Activated effector memory CD4-positive, alpha-beta T cell treated with anti-CD3 and anti-CD28 coated beads, Interleukin-2, amount 50 U/mL, for 16 hours (primary cell): ENCODE data around the gene SCAANT1.

Experiments
- DNase-seq: peaks from one replicate; pipeline ENCODE4 v3.0.0-alpha.2; 2020

Gene SCAANT1

DNA sequence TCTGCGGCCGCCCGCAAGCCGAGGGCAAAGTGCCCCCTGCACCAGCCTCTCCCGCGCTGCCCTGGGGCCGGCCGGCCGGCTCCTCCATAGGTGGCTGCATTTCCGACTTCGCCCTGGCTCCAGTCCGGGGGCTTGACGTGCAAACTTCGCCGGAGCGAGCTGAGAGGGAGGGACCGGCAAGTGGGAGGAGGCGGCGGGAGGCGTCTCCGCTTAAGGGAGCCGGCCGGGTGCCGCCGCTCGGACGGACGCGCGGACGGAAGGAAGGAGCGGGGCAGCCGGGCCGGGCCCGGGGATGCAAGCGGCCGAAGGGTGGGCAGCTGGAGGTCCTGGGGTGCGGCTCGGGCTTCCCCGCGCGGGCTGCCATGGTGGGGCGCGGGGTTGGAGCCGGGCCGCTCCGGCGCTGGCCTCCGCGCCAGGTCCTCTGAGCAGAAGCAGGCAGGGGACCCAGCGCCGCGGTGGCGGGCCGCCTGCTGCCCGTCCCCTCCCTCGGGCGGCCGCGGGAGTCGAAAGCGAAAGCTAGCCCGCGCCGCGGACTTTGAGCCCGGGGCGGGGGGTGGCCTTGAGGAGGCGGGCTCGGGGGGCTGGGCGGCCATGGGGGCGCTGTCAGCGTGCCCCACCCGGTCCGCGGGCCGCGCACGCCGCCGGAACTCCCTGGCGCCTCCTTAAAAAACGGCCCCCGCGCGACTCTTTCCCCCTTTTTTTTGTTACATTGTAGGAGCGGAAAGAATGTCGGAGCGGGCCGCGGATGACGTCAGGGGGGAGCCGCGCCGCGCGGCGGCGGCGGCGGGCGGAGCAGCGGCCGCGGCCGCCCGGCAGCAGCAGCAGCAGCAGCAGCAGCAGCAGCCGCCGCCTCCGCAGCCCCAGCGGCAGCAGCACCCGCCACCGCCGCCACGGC lies at the start of gene SCAANT1:
Gene SCAANT1 (minus strand): TSS at position 511 of the 895 bp plus-strand sequence.
- DNase-seq, result peak; percentile 93

- DNase-seq, result no peak
Observed at GRCh38 chr3:63961891-63962290, 49.7 kb upstream of the SCAANT1 start.

DNA sequence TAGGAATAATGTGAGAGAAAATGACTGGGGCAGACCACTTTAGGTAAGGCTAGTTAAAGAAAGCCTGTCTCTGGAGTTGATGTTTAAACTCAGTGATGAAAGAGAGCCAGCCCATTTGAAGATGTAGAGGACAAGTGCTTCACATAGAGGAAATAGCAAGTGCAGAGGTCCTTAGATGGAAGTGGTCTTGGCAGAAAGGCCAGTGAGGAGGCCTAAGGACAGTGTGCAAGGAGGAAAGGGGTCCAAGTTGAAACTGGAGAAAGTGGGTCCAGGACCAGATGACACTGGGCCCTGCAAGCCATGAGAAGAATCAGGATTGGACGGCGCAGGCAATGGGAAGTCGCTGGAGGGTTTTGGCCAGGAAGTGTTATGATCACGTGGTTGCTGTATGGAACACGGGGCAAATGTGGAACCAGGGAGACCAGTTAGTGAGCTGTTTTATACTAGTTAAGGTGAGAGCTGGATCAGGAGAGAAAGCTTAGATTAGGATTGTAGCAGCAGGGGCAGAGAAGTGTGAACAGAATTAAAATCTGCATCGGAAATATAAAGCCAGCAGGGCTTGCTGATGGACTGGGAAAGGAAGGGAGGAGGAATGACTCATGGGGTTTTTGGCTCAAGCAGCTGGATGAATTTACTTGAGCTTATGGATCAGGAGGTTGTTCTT lies 48.0 kb upstream of the SCAANT1 start:
- no peak for DNase-seq

GRCh38 chr3:63959146-63959545 lies 47.0 kb upstream of the SCAANT1 start:
- no peak for DNase-seq

DNA sequence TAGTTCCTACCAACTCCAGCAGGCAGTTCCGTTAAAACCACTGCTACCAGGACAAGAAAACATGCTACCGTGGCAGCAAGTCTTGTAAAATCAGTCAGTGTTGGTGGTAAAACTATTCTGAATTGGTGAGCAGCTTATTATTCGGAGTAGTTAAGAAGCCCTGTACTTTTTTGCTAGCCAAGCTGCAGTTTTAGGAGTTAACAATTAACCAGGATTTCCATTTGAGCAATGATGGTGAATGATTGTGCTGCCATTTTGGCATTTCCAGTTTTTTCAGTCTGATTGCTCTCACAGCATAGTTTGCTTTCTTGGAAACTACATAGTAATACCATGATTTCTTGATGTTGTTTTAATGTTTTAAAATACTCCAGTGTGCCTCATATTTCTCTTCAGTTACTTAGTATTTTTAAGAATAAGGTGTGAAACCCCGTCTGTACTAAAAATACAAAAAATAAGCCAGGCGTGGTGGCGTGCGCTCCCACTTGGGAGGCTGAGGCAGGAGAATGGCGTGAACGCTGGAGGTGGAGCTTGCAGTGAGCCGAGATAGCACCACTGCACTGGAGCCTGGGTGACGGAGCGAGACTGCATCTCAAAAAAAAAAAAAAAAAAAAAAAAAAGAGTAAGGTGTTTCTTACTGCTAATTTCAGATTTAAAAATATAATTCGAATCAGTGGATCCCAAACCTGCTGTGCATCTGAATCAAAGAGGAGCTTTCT lies 43.8 kb upstream of the SCAANT1 start:
- DNase-seq, result no peak

DNA sequence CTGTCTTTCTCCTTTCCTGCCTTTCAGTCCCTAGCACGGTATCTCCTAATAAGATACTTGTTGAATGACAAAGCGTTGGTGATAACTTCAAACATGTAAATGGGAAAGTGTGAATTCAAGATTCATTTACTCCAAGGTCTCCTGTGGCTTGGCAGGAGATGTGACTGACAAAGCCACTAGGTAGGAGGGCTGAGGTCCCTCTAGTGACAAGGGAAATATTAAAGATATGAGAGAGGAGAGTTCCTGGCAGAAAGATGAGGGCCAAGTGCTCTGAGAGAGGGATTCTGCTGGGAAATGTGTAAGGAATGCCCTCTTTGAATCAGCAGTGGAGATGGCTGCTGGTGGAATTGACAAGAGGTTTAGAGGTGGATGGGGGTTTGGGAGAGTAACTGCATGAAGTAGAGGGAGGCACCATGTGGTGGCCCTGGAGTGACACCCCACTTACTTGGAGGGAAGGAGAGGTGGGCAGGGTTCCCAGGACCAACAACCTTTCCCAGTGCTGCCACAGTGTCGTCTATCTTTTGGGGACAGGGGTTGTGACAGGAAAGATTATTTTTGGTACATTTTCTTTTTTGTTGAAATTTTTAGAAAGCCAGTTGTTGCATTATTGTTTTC lies 43.0 kb upstream of the SCAANT1 start:
- no peak for DNase-seq

DNA sequence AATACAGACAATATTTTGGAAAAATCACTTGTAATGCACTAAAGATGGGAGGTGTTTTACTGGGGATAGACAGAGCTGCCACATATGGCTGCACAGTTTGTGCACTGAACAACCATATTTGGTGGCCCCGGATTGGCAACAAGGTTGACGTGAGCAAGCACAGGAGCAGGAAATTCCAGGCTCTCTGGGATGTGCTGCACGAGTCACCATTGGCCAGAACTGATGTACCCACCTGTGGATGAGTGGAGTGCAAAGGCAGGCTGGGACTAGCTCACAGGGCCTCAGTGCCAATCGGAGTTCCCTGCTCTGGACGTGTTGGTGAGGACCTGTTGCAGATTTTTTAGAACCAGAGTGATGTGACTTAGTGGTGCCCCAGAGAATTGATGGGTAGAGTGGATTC lies 42.0 kb upstream of the SCAANT1 start:
- DNase-seq, result no peak

- DNase-seq, result no peak
Observed at GRCh38 chr3:63952248-63952594, 40.0 kb upstream of the SCAANT1 start.

DNA sequence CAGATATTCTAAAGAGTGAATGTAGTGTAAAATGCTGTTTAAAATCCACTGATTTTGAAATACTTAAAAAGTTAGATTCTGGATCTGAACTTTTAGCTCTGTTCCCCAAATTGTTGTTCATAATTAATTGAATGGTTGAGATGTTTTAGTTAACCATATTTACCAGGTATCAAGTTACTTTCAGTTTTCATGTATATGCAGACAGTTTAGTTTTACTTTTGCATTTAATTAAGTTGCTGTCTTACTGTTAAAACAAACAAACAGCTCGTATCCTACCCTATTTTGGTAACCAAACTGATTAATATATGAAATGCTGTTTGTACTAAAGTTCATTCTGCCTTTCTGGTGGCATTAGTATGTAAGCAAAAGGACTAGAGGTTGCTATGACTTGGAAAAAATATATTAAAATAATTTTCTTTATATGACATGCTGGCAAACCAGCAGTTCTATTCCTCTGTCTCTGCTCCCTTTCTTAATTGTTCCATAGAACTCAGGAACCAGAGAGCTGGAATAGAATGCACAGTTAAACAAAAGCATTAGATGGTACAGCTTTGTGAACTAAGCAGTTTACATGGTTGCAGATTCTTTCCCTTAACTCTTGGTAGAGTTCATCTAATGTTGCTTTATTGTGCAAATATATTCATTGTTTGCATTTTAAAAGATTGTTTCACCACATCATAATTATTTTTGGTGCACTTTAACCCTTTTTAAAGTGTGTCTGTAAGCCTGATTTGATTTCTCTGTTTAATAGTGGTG lies 39.5 kb upstream of the SCAANT1 start:
- DNase-seq, result no peak

- DNase-seq, result no peak
Observed at GRCh38 chr3:63950698-63951097, 38.5 kb upstream of the SCAANT1 start.

- no peak for DNase-seq
Observed at GRCh38 chr3:63949005-63949404, 36.8 kb upstream of the SCAANT1 start.

DNA sequence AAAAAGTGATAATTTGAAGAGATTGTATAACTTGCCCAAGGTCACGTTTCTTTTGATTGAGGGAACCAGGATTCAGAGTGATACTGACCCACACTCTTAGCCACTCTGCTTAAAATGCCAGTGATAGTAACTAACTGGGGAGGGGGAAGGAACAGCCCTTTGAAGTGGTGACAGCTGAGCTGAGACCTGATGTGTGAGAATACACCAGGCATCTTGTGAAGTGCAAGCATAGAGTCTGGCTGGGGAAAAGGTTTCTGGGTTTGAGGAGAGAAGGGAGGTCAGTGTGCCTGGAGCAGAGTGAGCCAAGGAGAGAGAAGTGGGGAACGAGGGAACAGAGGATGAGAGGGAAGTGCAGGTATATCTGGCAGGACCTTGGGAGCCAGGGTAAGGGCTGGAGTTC lies 35.4 kb upstream of the SCAANT1 start:
- DNase-seq, result no peak

GRCh38 chr3:63946753-63947152 lies 34.6 kb upstream of the SCAANT1 start:
- DNase-seq, result no peak

GRCh38 chr3:63945558-63946096 lies 33.4 kb upstream of the SCAANT1 start:
- DNase-seq, result no peak

- DNase-seq, result no peak
Observed at GRCh38 chr3:63943678-63944077, 31.5 kb upstream of the SCAANT1 start.

DNA sequence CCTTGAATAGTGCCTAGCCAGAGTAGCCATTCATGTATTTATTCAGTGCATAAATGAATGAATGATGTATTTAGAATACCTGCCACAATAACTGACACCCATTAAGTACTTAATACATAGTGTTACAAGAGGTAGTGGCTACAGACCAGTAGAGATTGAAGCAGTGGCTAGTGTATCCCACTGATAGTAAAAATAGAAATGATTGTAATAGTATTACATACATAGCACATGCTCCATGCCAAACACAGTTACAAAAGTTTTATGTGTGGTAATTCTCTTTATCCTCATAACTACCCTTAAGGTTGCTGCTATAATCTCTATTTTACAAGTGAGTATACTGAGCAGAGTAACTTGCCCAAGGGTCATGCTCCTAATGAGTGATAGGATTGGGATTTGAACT lies 30.3 kb upstream of the SCAANT1 start:
- DNase-seq, result no peak

DNA sequence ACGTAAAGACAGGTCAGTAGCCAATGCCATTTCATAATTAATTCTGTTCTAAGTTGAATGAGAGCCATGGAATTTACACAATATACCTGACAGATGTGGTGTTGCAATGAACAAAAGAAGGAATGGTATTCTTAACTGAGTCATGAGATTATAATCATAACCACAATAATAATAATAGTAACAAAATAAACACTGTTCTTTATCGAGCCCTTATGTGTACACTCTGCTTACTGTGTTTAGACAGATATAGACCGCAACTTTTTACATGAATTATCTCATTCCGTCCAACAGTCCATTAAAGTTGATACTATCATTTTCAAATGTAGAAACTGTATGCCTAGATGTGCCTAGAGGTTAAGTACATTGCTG lies 28.2 kb upstream of the SCAANT1 start:
- no peak for DNase-seq

- no peak for DNase-seq
Observed at GRCh38 chr3:63937661-63938651, 25.8 kb upstream of the SCAANT1 start.

GRCh38 chr3:63936925-63937324 lies 24.7 kb upstream of the SCAANT1 start:
- DNase-seq, result no peak

GRCh38 chr3:63934041-63934866 lies 22.1 kb upstream of the SCAANT1 start:
- DNase-seq, result no peak
